ENCODE results near the gene ELOVL5.
A peak's percentile ranks its signal among the peaks of the same experiment; 100 is the strongest.
"Not testable (repeated sequence)": the region's sequence is repeated elsewhere in the genome, so short reads cannot be mapped to it uniquely, and the experiment has no call there.

The ELOVL5 gene

GRCh38 chr6:53358440-53359094, 9.8 kb upstream of the ELOVL5 start:
- no peak for DNase-seq

DNA sequence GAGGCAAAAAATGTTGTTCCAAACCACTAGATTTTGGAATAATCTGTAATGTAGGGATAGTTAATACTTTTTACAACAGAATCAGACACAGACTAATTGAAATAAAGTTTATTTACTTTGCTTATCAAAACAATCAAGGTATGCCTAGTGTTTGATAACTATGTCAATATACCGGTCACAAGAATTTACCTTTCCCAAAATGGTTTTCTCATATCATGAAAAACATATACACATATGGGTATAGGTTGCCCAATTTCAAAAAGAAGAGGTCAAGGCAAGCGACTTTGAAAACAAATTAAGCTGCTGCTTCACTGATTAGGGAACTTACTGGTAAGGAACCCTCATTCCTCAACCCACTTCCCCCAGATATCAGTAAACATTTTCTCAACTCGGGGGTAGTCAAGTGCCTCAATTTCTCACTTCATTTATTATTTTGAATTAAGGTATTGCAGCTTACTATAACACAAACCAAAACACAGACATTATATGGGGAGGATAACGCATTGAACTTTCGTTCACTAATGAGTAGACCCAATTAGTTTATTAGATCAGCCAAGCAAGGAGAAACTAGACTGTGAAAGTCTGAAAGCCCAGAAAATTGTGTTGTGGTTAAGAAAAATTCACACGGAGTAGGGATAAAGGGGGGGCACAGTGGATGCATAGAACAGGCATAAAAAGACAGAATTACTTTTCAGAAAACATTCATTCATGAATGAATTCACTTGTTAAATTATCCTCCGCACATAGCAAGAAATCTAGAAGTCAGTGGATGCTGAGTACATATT, 9.0 kb upstream of the ELOVL5 start:
- DNase-seq = no peak

GRCh38 chr6:53353624-53354023, 4.9 kb upstream of the ELOVL5 start:
- DNase-seq = no peak

GRCh38 chr6:53352360-53352759, 3.6 kb upstream of the ELOVL5 start:
- DNase-seq = no peak

DNA sequence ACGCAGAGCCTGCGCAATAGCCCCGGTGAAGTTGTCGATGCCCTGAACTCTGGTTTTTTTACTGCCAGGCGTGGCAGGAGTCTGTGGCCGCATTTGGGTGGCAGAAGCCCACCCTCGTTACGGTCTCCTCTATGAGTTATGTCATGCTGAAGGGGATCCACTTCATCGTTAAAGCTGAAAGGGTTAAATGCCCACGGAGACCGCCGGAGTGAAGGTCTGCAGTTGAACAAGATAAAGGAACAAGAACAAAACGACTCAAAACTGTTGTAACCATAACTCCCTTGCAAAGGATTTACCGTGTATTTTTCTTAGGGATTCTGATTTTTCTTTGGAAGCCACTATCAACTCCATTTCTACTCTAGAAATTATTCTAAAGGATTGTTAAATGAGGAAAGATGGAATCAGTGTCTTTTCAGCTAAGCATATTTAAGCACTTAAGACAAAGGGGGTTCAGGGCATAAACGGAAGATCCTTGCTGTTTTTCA, 501 bp upstream of the ELOVL5 start:
- no peak for DNase-seq

- peak; percentile 56 for DNase-seq
Measured at GRCh38 chr6:53347921-53348370, 804 bp downstream of the ELOVL5 start.

GRCh38 chr6:53347250-53347920, 1.4 kb downstream of the ELOVL5 start:
- no peak for DNase-seq

GRCh38 chr6:53346049-53346448, 2.7 kb downstream of the ELOVL5 start:
- DNase-seq = not testable (repeated sequence)

GRCh38 chr6:53344969-53345368, 3.8 kb downstream of the ELOVL5 start:
- DNase-seq = no peak

- no peak for DNase-seq
Measured at GRCh38 chr6:53343092-53343491, 5.7 kb downstream of the ELOVL5 start.

GRCh38 chr6:53342217-53342616, 6.5 kb downstream of the ELOVL5 start:
- DNase-seq = no peak

GRCh38 chr6:53340536-53340935, 8.2 kb downstream of the ELOVL5 start:
- DNase-seq = no peak

- no peak for DNase-seq
Measured at GRCh38 chr6:53339424-53339823, 9.3 kb downstream of the ELOVL5 start.

- DNase-seq = no peak
Measured at GRCh38 chr6:53338304-53338703, 10.4 kb downstream of the ELOVL5 start.

GRCh38 chr6:53336070-53336469, 12.7 kb downstream of the ELOVL5 start:
- no peak for DNase-seq

GRCh38 chr6:53335224-53335994, 13.3 kb downstream of the ELOVL5 start:
- DNase-seq = peak; percentile 60

GRCh38 chr6:53333439-53334408, 15.0 kb downstream of the ELOVL5 start:
- no peak for DNase-seq

DNA sequence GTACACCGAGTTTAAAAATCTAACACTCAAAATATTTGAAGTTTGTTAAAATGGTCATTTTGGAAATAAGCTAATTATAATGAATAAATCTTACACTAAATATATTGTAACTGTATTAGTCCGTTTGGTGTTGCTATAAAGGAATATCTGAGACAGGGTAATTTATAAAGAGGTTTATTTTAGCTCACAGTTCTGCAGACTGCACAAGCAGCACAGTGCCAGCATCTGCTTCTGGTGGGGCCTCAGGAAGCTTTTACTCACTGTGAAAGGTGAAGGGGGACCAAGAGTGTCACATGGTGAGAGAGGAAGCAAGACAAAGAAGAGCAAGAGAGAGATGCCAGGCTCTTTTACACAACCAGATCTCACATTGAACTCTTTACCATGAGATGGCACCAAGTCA, 17.1 kb downstream of the ELOVL5 start:
- no peak for DNase-seq

- DNase-seq = no peak
Measured at GRCh38 chr6:53330137-53330536, 18.6 kb downstream of the ELOVL5 start.

DNA sequence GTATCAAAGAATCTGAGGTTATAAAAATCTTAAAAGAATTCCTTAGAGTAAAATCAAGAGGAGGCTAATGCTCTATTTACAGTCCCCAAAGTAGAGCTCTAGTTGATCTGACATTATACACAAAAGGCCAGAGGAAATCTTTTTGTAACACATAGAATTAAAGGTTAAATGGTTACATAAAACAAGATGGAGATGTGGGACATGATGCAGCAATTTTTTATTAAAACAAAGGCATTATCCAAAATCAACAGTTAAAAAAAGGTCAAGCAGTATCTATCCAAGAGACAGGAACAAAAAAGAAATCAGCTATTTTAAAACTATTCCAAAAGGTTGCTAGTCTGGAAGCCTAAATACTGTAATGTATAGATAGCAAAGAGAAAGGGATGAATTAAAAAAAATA, 20.4 kb downstream of the ELOVL5 start:
- DNase-seq = no peak

DNA sequence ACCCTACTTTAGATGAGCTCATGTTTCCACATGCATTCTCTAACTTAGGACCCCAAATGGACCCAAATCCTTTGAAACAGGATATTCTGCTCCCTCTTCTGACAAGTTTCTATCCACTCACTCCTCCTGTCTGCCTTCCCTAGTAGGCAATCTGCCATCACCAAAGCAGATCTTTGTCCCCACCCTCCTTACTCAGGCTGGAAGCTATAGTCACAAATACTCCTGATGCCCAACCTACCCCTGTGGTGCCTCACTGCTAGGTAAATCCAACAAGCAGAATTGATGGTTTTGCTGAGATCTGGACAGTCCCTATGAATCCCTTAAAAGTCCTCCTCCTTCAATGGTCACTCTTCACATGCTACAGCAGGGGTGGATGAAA, 21.7 kb downstream of the ELOVL5 start:
- no peak for DNase-seq
